Right lung (tissue), 5 donors: ENCODE results near the gene ZNF837. TPM values are rescaled to one million over a fixed set of nuclear protein-coding genes. Genes with fewer than 3 reads are reported as not detected.

Experiments used
- DNase-seq, 2 donors: peaks; one replicate each; pipeline ENCODE4 v3.0.0-alpha.2; 2013
- polyA plus RNA-seq, 5 donors: library from polyadenylated mRNA; unstranded; fragments of 120-200 nt; gene quantifications; one replicate each; pipeline versions ENCODE4 v1.2.1 to v1.2.3, GENCODE V29; 2013; ENCODE audit warnings: inconsistent platforms in 1 of 5, low replicate concordance in 1 of 5; ENCODE audit not compliant: insufficient read length in 5 of 5, insufficient read depth in 1 of 5

The ZNF837 gene
- polyA plus RNA-seq, 5 donors: 1.4 to 4.2 (median 2.2) TPM

GRCh38 chr19:58325311-58326022 is 55.4 kb downstream of the ZNF837 start:
- DNase-seq: no peak

GRCh38 chr19:58319241-58319640 is 61.6 kb downstream of the ZNF837 start:
- no peak for DNase-seq

GRCh38 chr19:58318297-58318696 is 62.5 kb downstream of the ZNF837 start:
- no peak for DNase-seq

Other genes starting within 250 kb of the ZNF837 start
- gene ZNF329, start 230.2 kb downstream of the ZNF837 start, polyA plus RNA-seq: 10 to 100 TPM; 16.5 to 22.7 (median 19.8) TPM
- gene ZNF274, start 198.0 kb downstream of the ZNF837 start, polyA plus RNA-seq: 10 to 100 TPM; 15.9 to 23.2 (median 21.8) TPM
- 10 to 100 TPM; 29.3 to 41.2 (median 39.0) TPM for gene ZNF544, start 152.1 kb downstream of the ZNF837 start, polyA plus RNA-seq
- 10 to 100 TPM in 1 of 5 donors, 1 to 10 TPM in 4; 7.0 to 10.4 (median 9.7) TPM for gene ZNF8, start 102.1 kb downstream of the ZNF837 start, polyA plus RNA-seq
- 10 to 100 TPM; 50.7 to 57.1 (median 53.8) TPM for gene ERVK3-1, start 75.7 kb downstream of the ZNF837 start, polyA plus RNA-seq
- 1 to 10 TPM; 3.6 to 4.5 (median 3.9) TPM for gene ZSCAN22, start 54.0 kb downstream of the ZNF837 start, polyA plus RNA-seq
- 1 to 10 TPM in 3 of 5 donors, under 1 TPM in 2; 0.90 to 4.6 (median 1.9) TPM for gene A1BG, start 27.5 kb downstream of the ZNF837 start, polyA plus RNA-seq
- gene ZNF497, start 18.3 kb downstream of the ZNF837 start, polyA plus RNA-seq: 1 to 10 TPM; 2.5 to 4.7 (median 3.0) TPM
- gene RPS5, start 6.2 kb upstream of the ZNF837 start, polyA plus RNA-seq: 1,000 to 10,000 TPM; 1,196 to 1,701 (median 1,259) TPM
- gene RNF225, start 14.6 kb upstream of the ZNF837 start, polyA plus RNA-seq: not detected
- 10 to 100 TPM in 2 of 5 donors, 1 to 10 TPM in 3; 8.0 to 11.3 (median 9.9) TPM for gene ZNF584, start 27.6 kb upstream of the ZNF837 start, polyA plus RNA-seq
- gene ZNF132, start 59.1 kb upstream of the ZNF837 start, polyA plus RNA-seq: 10 to 100 TPM in 4 of 5 donors, 1 to 10 TPM in 1; 7.8 to 11.3 (median 10.7) TPM
- 1 to 10 TPM; 4.6 to 8.0 (median 6.7) TPM for gene ZNF324B, start 70.6 kb upstream of the ZNF837 start, polyA plus RNA-seq
- gene ZNF324, start 86.0 kb upstream of the ZNF837 start, polyA plus RNA-seq: 10 to 100 TPM in 1 of 5 donors, 1 to 10 TPM in 4; 6.8 to 10.1 (median 8.5) TPM
- 10 to 100 TPM; 12.0 to 16.5 (median 14.0) TPM for gene ZNF446, start 95.3 kb upstream of the ZNF837 start, polyA plus RNA-seq
- 1 to 10 TPM; 5.8 to 9.5 (median 7.8) TPM for gene SLC27A5, start 131.0 kb upstream of the ZNF837 start, polyA plus RNA-seq
- 10 to 100 TPM in 2 of 5 donors, 1 to 10 TPM in 3; 7.2 to 17.2 (median 9.1) TPM for gene ZBTB45, start 138.8 kb upstream of the ZNF837 start, polyA plus RNA-seq
- gene TRIM28, start 163.0 kb upstream of the ZNF837 start, polyA plus RNA-seq: 100 to 1,000 TPM; 459 to 685 (median 528) TPM
- gene CHMP2A, start 174.1 kb upstream of the ZNF837 start, polyA plus RNA-seq: 100 to 1,000 TPM in 1 of 5 donors, 10 to 100 TPM in 4; 83.6 to 114 (median 94.7) TPM
- 10 to 100 TPM; 64.8 to 90.5 (median 77.1) TPM for gene UBE2M, start 177.6 kb upstream of the ZNF837 start, polyA plus RNA-seq
- 10 to 100 TPM; 27.0 to 49.9 (median 40.9) TPM for gene MZF1, start 192.3 kb upstream of the ZNF837 start, polyA plus RNA-seq